WERI-Rb-1 (cell line): Measurements from ENCODE around the gene SKAP1.

Experiments used
- DNase-seq: peaks from one replicate; pipeline ENCODE4 v3.0.0-alpha.2; 2020
- H3K27ac ChIP-seq: fragments of 250-450 bp; sonication (Bioruptor Pico); 2 replicates; pipeline ENCODE4 v1.5.1; 2020; ENCODE audit warnings: mild to moderate bottlenecking, moderate library complexity
- H3K27me3 ChIP-seq: fragments of 250-450 bp; sonication (Bioruptor Pico); 2 replicates; pipeline ENCODE4 v1.5.1; 2021; ENCODE audit warnings: mild to moderate bottlenecking, low read depth, moderate library complexity; ENCODE audit not compliant: insufficient read depth, severe bottlenecking
- H3K36me3 ChIP-seq: fragments of 250-450 bp; sonication (Bioruptor Pico); 2 replicates; pipeline ENCODE4 v1.5.1; 2020; ENCODE audit warnings: mild to moderate bottlenecking, moderate library complexity
- H3K4me3 ChIP-seq: 2 replicates; pipeline ENCODE4 v1.5.1; 2011; ENCODE audit warnings: low read depth, mild to moderate bottlenecking, control low read depth, low read length
- H3K9me3 ChIP-seq: fragments of 250-450 bp; sonication (Bioruptor Pico); 2 replicates; pipeline ENCODE4 v1.5.1; 2021; ENCODE audit warnings: mild to moderate bottlenecking, moderate library complexity; ENCODE audit not compliant: severe bottlenecking
- CTCF ChIP-seq: IDR thresholded peaks from 2 replicates; pipeline ENCODE4 v1.5.1; 2011; ENCODE audit warnings: low read depth, mild to moderate bottlenecking, control low read depth, inconsistent platforms, low read length

Gene SKAP1

GRCh38 chr17:48163809-48164208, 266.2 kb downstream of the SKAP1 start:
- no peaks in the 10 kb centered on the region for H3K36me3 ChIP-seq
- no peak overlapping the region for H3K4me3 ChIP-seq
- no peak overlapping the region for H3K27ac ChIP-seq
- TF ChIP-seq CTCF: no peak
- no peaks in the 10 kb centered on the region for H3K9me3 ChIP-seq
- DNase-seq: no peak
- H3K27me3 ChIP-seq: no peaks in the 10 kb centered on the region

- no peaks in the 10 kb centered on the region for H3K36me3 ChIP-seq
- H3K27ac ChIP-seq: no peak overlapping the region
- H3K9me3 ChIP-seq: no peaks in the 10 kb centered on the region
- no peaks in the 10 kb centered on the region for H3K27me3 ChIP-seq
- no peak for TF ChIP-seq CTCF
- no peak for DNase-seq
- H3K4me3 ChIP-seq: no peak overlapping the region
These were observed 267.0 kb downstream of the SKAP1 start for GRCh38 chr17:48162946-48163506.

- no peaks in the 10 kb centered on the region for H3K27me3 ChIP-seq
- no peaks in the 10 kb centered on the region for H3K9me3 ChIP-seq
- no peaks in the 10 kb centered on the region for H3K36me3 ChIP-seq
- no peak for TF ChIP-seq CTCF
- no peak for DNase-seq
- no peak overlapping the region for H3K27ac ChIP-seq
- H3K4me3 ChIP-seq: no peak overlapping the region
These were observed 267.6 kb downstream of the SKAP1 start for GRCh38 chr17:48162306-48162934.

GRCh38 chr17:48161127-48161905, 268.7 kb downstream of the SKAP1 start:
- Histone ChIP-seq H3K4me3 (no peak overlapping the region), H3K27me3 (no peaks in the 10 kb centered on the region), H3K9me3 (no peaks in the 10 kb centered on the region), H3K27ac (no peak overlapping the region), H3K36me3 (no peaks in the 10 kb centered on the region)
- DNase-seq: no peak
- TF ChIP-seq CTCF: no peak

- Histone ChIP-seq H3K4me3 (no peak overlapping the region), H3K27me3 (no peaks in the 10 kb centered on the region), H3K9me3 (no peaks in the 10 kb centered on the region), H3K36me3 (no peaks in the 10 kb centered on the region), H3K27ac (no peak overlapping the region)
- no peak for TF ChIP-seq CTCF
- no peak for DNase-seq
These were observed 269.6 kb downstream of the SKAP1 start for GRCh38 chr17:48160177-48161081.
